Measurements from ENCODE around the gene LDAF1.

DNA sequence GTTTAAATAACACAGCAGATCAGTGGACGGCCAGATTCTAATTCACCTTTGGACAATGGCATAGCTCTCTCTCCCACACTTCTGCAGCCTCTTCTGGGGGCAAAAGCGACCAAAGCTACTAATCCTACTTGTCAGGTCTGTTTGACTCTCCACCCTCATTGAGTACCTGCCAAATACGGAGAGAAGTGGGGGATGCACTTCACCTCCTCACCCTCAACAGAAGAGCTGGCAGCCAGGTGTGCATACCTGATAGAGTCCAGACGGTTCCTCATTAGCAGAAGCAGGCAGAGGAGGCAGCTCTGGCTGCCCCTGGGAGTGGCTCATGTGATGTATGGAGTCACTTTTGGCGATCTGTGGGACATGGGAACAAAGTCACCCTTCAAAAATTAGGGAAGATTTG is 12.7 kb upstream of the LDAF1 start:
- TF ChIP-seq GATA2 (IDR thresholded peaks at IDR 0.05; ENCODE audit: low read depth, low read length): no peak
- no peak for TF ChIP-seq GATA3 (IDR thresholded peaks at IDR 0.05; ENCODE audit: low read depth, low read length)
